H9 (cell line): Measurements from ENCODE around the gene DNAJC8. TPM values are rescaled to one million over a fixed set of nuclear protein-coding genes. Genes with fewer than 3 reads are reported as not detected.

ENCODE experiments used
- DNase-seq: peaks from one replicate; pipeline ENCODE4 v3.0.0-alpha.2; 2017
- H2AFZ ChIP-seq: one replicate; pipeline ENCODE4 v1.6.1; 2013; ENCODE audit warnings: mild to moderate bottlenecking, low read length, control low read depth, moderate library complexity
- H2AK5ac ChIP-seq: 2 replicates; pipeline ENCODE4 v1.6.1; 2013; ENCODE audit warnings: low read length, control low read depth, mixed read lengths; ENCODE audit not compliant: insufficient read length
- H2BK120ac ChIP-seq: one replicate; pipeline ENCODE4 v1.6.1; 2013; ENCODE audit warnings: low read depth, mild to moderate bottlenecking, low read length, control low read depth, inconsistent platforms; ENCODE audit not compliant: poor library complexity, severe bottlenecking
- H2BK12ac ChIP-seq: 2 replicates; pipeline ENCODE4 v1.6.1; 2013; ENCODE audit warnings: low read length, control low read depth, mixed read lengths, low read depth; ENCODE audit not compliant: insufficient read length
- H2BK15ac ChIP-seq: 2 replicates; pipeline ENCODE4 v1.6.1; 2013; ENCODE audit warnings: low read depth, low read length, control low read depth
- H2BK20ac ChIP-seq: one replicate; pipeline ENCODE4 v1.6.1; 2013; ENCODE audit warnings: low read depth, mild to moderate bottlenecking, low read length, control low read depth, inconsistent platforms; ENCODE audit not compliant: poor library complexity, severe bottlenecking
- H2BK5ac ChIP-seq: 2 replicates; pipeline ENCODE4 v1.6.1; 2013; ENCODE audit warnings: low read length, control low read depth, mixed read lengths; ENCODE audit not compliant: insufficient read length
- H3K14ac ChIP-seq: 2 replicates; pipeline ENCODE4 v1.6.1; 2013; ENCODE audit warnings: low read length, control low read depth; ENCODE audit not compliant: insufficient read depth
- H3K18ac ChIP-seq: 2 replicates; pipeline ENCODE4 v1.6.1; 2013; ENCODE audit warnings: low read depth, mild to moderate bottlenecking, mixed read lengths, low read length, control low read depth; ENCODE audit not compliant: insufficient read length
- H3K23ac ChIP-seq: 2 replicates; pipeline ENCODE4 v1.6.1; 2013; ENCODE audit warnings: low read length, control low read depth, mixed read lengths, low read depth; ENCODE audit not compliant: insufficient read length
- H3K23me2 ChIP-seq: 2 replicates; pipeline ENCODE4 v1.6.1; 2013; ENCODE audit warnings: low read depth, mild to moderate bottlenecking, mixed read lengths, low read length, control low read depth; ENCODE audit not compliant: insufficient read length, poor library complexity, severe bottlenecking
- H3K27ac ChIP-seq: 2 replicates; pipeline ENCODE4 v1.5.1; 2013; ENCODE audit warnings: low read length, control low read depth, mixed read lengths, low read depth; ENCODE audit not compliant: insufficient read length
- H3K27me3 ChIP-seq: 2 replicates; pipeline ENCODE4 v1.6.1; 2013; ENCODE audit warnings: low read length, control low read depth, inconsistent platforms; ENCODE audit not compliant: insufficient read depth
- H3K4ac ChIP-seq: 2 replicates; pipeline ENCODE4 v1.6.1; 2013; ENCODE audit warnings: low read depth, mild to moderate bottlenecking, control low read depth, inconsistent platforms, low read length, moderate library complexity
- H3K4me1 ChIP-seq: 2 replicates; pipeline ENCODE4 v1.6.1; 2013; ENCODE audit warnings: low read length, control low read depth, inconsistent platforms; ENCODE audit not compliant: insufficient read depth
- H3K4me2 ChIP-seq: 2 replicates; pipeline ENCODE4 v1.6.1; 2013; ENCODE audit warnings: low read length, control low read depth, mixed read lengths; ENCODE audit not compliant: insufficient read length, insufficient read depth
- H3K56ac ChIP-seq: 2 replicates; pipeline ENCODE4 v1.6.1; 2013; ENCODE audit warnings: low read depth, mild to moderate bottlenecking, mixed read lengths, low read length, control low read depth; ENCODE audit not compliant: insufficient read length
- H3K79me1 ChIP-seq: 2 replicates; pipeline ENCODE4 v1.6.1; 2013; ENCODE audit warnings: low read depth, mild to moderate bottlenecking, moderate library complexity, low read length, control low read depth, inconsistent platforms; ENCODE audit not compliant: insufficient read depth, poor library complexity, severe bottlenecking
- H3K79me2 ChIP-seq: 2 replicates; pipeline ENCODE4 v1.6.1; 2013; ENCODE audit warnings: low read length, control low read depth, inconsistent platforms; ENCODE audit not compliant: insufficient read depth
- H3K9ac ChIP-seq: 2 replicates; pipeline ENCODE4 v1.6.1; 2013; ENCODE audit warnings: low read length, control low read depth, mixed read lengths; ENCODE audit not compliant: insufficient read length; ENCODE audit errors: extremely low read depth
- H3K9me3 ChIP-seq: one replicate; pipeline ENCODE4 v1.6.1; 2013; ENCODE audit warnings: low read depth, low read length, inconsistent platforms; ENCODE audit not compliant: control insufficient read depth
- H3T11ph ChIP-seq: one replicate; pipeline ENCODE4 v1.6.1; 2013; ENCODE audit warnings: mild to moderate bottlenecking, low read length, control low read depth, inconsistent platforms
- H4K20me1 ChIP-seq: one replicate; pipeline ENCODE4 v1.6.1; 2013; ENCODE audit not compliant: control insufficient read depth, insufficient read length, insufficient read depth
- H4K5ac ChIP-seq: 2 replicates; pipeline ENCODE4 v1.6.1; 2013; ENCODE audit warnings: low read depth, mild to moderate bottlenecking, mixed read lengths, low read length, control low read depth; ENCODE audit not compliant: insufficient read length
- H4K8ac ChIP-seq: replicated peaks from 2 replicates; pipeline ENCODE4 v1.6.1; 2013; ENCODE audit warnings: low read length, control low read depth, mixed read lengths, low read depth; ENCODE audit not compliant: insufficient read length
- H4K91ac ChIP-seq: 2 replicates; pipeline ENCODE4 v1.6.1; 2013; ENCODE audit warnings: low read depth, mild to moderate bottlenecking, moderate library complexity, mixed read lengths, low read length, control low read depth; ENCODE audit not compliant: insufficient read length
- H3K27ac Mint-ChIP-seq, 3 experiments: 2 replicates in 2 of 3; 3 replicates in 1 of 3; pipeline ENCODE4 v1.8.0; 2020 to 2021; ENCODE audit warnings: mixed read lengths in 3 of 3, mild to moderate bottlenecking in 1 of 3, moderate library complexity in 1 of 3
- H3K27me3 Mint-ChIP-seq: 2 replicates; pipeline ENCODE4 v1.8.0; 2021; ENCODE audit warnings: low read depth, mild to moderate bottlenecking, moderate library complexity, mixed read lengths
- H3K36me3 Mint-ChIP-seq, 3 experiments: 2 replicates in 2 of 3; 3 replicates in 1 of 3; pipeline ENCODE4 v1.8.0; 2020 to 2021; ENCODE audit warnings: low read depth in 3 of 3, mixed read lengths in 3 of 3; ENCODE audit not compliant: insufficient read depth in 1 of 3
- H3K4me1 Mint-ChIP-seq, 2 experiments: 2 replicates each; pipeline ENCODE4 v1.8.0; 2020; ENCODE audit warnings: mixed read lengths in 2 of 2
- H3K4me3 Mint-ChIP-seq, 2 experiments: 2 replicates in 1 of 2; 3 replicates in 1 of 2; pipeline ENCODE4 v1.8.0; 2020 to 2021; ENCODE audit warnings: mild to moderate bottlenecking in 2 of 2, mixed read lengths in 2 of 2, moderate library complexity in 1 of 2
- H3K9me3 Mint-ChIP-seq, 2 experiments: 2 replicates in 1 of 2; 3 replicates in 1 of 2; pipeline ENCODE4 v1.8.0; 2020; ENCODE audit warnings: mild to moderate bottlenecking in 2 of 2, mixed read lengths in 2 of 2, moderate library complexity in 1 of 2
- CTCF ChIP-seq: fragments of 200-600 bp; sonication (generic); conservative IDR thresholded peaks from 3 replicates; pipeline ENCODE4 v1.8.0; 2021; ENCODE audit warnings: antibody characterized with exemption, mild to moderate bottlenecking
- WGBS: extraction: QIAGEN DNeasy Blood & Tissue Kit; methylation state at CpG from one replicate; pipeline ENCODE4 v1.1.7; 2013; ENCODE audit warnings: missing lambda C conversion rate, low lambda C conversion rate, mixed read lengths; ENCODE audit not compliant: insufficient read length; ENCODE audit errors: extremely low coverage; 5-methylcytosine and 5-hydroxymethylcytosine counted together
- total RNA-seq: library from RNA; stranded (reverse); gene quantifications from 2 replicates; pipeline ENCODE4 v1.2.1, GENCODE V29; 2021

Gene DNAJC8
- total RNA-seq, 1 experiment from 2014 or later, result 132 TPM

GRCh38 chr1:28229996-28230395 is 2.8 kb downstream of the DNAJC8 start:
- peaks cover 4% of the 10 kb centered on the region for H3K23me2 ChIP-seq
- H2BK5ac ChIP-seq, result no peak overlapping the region
- no peak overlapping the region for H2AFZ ChIP-seq
- no peak overlapping the region for H3K9ac ChIP-seq
- peaks cover 3% of the 10 kb centered on the region for H3K79me1 ChIP-seq
- no peak overlapping the region for H3K4me2 ChIP-seq
- H2BK12ac ChIP-seq, result no peak overlapping the region
- Mint-ChIP-seq H3K9me3 (peaks cover 0 to 3% of the 10 kb centered on the region in 2 experiments; a peak in 1 of 5 replicates), H3K36me3 (peaks cover 25 to 45% (median 41%) of the 10 kb centered on the region in 3 experiments), H3K4me1 (peaks cover 4 to 9% of the 10 kb centered on the region in 2 experiments; a peak in 3 of 4 replicates), H3K4me3 (no peak overlapping the region), H3K27ac (no peak overlapping the region), H3K27me3 (no peaks in the 10 kb centered on the region)
- no peak overlapping the region for H3T11ph ChIP-seq
- TF ChIP-seq CTCF, result no peak
- H4K20me1 ChIP-seq, result no peaks in the 10 kb centered on the region
- H3K14ac ChIP-seq, result no peak overlapping the region
- H4K8ac ChIP-seq, result no peak overlapping the region
- no peak overlapping the region for H4K5ac ChIP-seq
- no peak overlapping the region for H3K4ac ChIP-seq
- no peak overlapping the region for H4K91ac ChIP-seq
- H2BK15ac ChIP-seq, result no peak overlapping the region
- peaks cover 10% of the 10 kb centered on the region; the same call in 1 of the 2 replicates for H3K79me2 ChIP-seq
- H3K18ac ChIP-seq, result no peak overlapping the region
- H3K23ac ChIP-seq, result no peak overlapping the region
- no peaks in the 10 kb centered on the region for H3K4me1 ChIP-seq
- no peak overlapping the region for H2BK120ac ChIP-seq
- no peak overlapping the region for H3K56ac ChIP-seq
- H2BK20ac ChIP-seq, result no peak overlapping the region
- H2AK5ac ChIP-seq, result no peak overlapping the region
- DNase-seq, result no peak
- no peaks in the 10 kb centered on the region for H3K27me3 ChIP-seq
- WGBS, result no CpG with 5 or more reads among the region's 2 CpGs
- H3K27ac ChIP-seq, result no peak overlapping the region
- no peaks in the 10 kb centered on the region for H3K9me3 ChIP-seq
